ENCODE data around the gene DNAI2.

Gene DNAI2

DNA sequence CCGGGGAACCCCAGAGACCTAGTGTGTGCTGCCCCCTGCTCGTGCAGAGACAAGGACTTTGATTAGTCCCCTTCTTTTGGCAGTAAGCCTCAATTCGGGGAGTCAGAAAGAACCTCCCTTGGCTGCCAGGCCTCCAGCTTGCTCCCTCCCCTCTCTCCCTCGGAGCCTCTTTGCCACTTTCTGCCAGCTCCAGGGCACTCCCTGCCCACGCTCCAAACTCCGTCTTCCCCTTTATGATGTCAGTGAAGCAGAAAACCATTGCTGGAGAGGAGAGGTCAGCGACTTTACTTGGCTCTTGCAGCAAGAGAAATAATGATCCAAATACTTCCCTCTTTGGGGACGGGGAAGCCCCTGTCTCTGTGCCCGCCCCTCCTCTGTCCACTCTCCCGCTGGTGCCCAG, 32.6 kb upstream of the DNAI2 start:
- H3K9me3 ChIP-seq: no peaks in the 10 kb centered on the region
- H3K36me3 ChIP-seq: no peaks in the 10 kb centered on the region
- H3K4me3 ChIP-seq (ENCODE audit: low read depth in 1 of 2, low read length in 1 of 2): no peak overlapping the region
- no peaks in the 10 kb centered on the region for H3K4me1 ChIP-seq (ENCODE audit: control insufficient read depth in 1 of 2, insufficient read depth in 1 of 2, low read depth in 1 of 2, low read length in 1 of 2)
- no peaks in the 10 kb centered on the region for H3K27me3 ChIP-seq
- no peak for TF ChIP-seq CTCF (IDR thresholded peaks at IDR 0.05)
- no peak overlapping the region for H3K27ac ChIP-seq

- H3K4me3 ChIP-seq (ENCODE audit: low read depth in 1 of 2, low read length in 1 of 2): no peak overlapping the region
- no peaks in the 10 kb centered on the region for H3K27me3 ChIP-seq
- TF ChIP-seq CTCF (IDR thresholded peaks at IDR 0.05): no peak
- no peaks in the 10 kb centered on the region for H3K9me3 ChIP-seq
- H3K4me1 ChIP-seq (ENCODE audit: control insufficient read depth in 1 of 2, insufficient read depth in 1 of 2, low read depth in 1 of 2, low read length in 1 of 2): no peaks in the 10 kb centered on the region
- no peaks in the 10 kb centered on the region for H3K36me3 ChIP-seq
- H3K27ac ChIP-seq: no peak overlapping the region
Measured at GRCh38 chr17:74241847-74242246, 32.2 kb upstream of the DNAI2 start.

DNA sequence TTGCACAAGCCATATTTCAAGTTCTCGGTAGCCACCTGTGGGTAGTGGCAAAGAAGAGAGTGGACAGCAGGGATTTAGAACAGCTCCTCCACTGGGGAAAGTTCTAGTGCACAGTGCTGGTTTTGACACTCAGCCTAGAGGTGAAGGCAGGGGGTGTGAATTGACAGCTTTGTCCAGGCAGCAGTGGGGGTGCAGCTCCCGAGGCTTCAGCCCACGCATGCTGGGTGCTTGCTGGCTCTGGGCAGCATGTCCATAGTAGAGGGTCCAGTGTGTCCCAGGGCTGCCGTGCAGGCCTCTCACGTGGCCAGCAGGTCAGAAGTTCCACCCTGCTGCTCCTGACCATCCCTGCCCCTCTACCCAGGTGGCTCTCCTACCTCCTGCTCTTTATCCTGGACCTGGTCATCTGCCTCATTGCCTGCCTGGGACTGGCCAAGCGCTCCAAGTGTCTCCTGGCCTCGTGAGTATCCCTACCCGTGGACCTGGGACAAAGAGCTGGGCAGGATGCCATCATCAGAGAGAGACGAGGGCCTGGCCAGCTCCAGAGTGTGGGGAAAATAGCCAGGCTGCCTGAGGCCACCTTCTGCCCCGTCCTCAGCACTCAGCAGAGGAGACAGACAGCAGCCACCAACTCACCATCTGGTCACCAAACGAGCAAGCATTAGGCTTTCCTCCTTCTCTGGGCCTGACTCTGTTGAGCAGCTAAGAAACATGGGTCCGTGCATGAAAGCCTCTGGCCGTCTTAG, 30.9 kb upstream of the DNAI2 start:
- no peak overlapping the region for H3K27ac ChIP-seq
- no peak overlapping the region for H3K4me3 ChIP-seq (ENCODE audit: low read depth in 1 of 2, low read length in 1 of 2)
- no peaks in the 10 kb centered on the region for H3K27me3 ChIP-seq
- no peaks in the 10 kb centered on the region for H3K36me3 ChIP-seq
- H3K4me1 ChIP-seq (ENCODE audit: control insufficient read depth in 1 of 2, insufficient read depth in 1 of 2, low read depth in 1 of 2, low read length in 1 of 2): no peaks in the 10 kb centered on the region
- H3K9me3 ChIP-seq: no peaks in the 10 kb centered on the region
- TF ChIP-seq CTCF (IDR thresholded peaks at IDR 0.05): no peak

GRCh38 chr17:74244128-74244527, 29.9 kb upstream of the DNAI2 start:
- H3K9me3 ChIP-seq: no peaks in the 10 kb centered on the region
- no peak for TF ChIP-seq CTCF (IDR thresholded peaks at IDR 0.05)
- no peaks in the 10 kb centered on the region for H3K4me1 ChIP-seq (ENCODE audit: control insufficient read depth in 1 of 2, insufficient read depth in 1 of 2, low read depth in 1 of 2, low read length in 1 of 2)
- no peaks in the 10 kb centered on the region for H3K27me3 ChIP-seq
- H3K27ac ChIP-seq: no peak overlapping the region
- H3K4me3 ChIP-seq (ENCODE audit: low read depth in 1 of 2, low read length in 1 of 2): no peak overlapping the region
- H3K36me3 ChIP-seq: no peaks in the 10 kb centered on the region

DNA sequence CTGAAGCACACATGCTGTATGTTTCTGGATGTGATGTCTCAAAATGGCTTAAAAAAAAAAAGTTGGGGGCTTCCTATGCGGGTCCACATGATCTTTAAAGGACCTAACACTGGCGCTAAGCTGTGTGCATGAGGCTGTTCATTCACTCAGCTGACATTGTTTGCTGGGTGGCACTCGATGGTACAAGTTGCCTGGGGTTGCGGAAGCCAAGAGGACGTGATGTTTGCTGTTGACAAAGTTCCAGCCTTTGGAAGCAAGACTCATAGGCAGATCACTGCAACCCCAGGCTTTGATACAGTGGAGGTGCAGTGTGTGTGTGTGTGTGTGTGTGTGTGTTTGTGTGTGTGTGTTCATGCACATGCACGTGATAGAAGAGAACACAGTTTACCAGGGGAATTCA, 29.5 kb upstream of the DNAI2 start:
- Histone ChIP-seq H3K4me3 (ENCODE audit: low read depth in 1 of 2, low read length in 1 of 2) (no peak overlapping the region), H3K36me3 (no peaks in the 10 kb centered on the region), H3K27ac (no peak overlapping the region), H3K9me3 (no peaks in the 10 kb centered on the region), H3K27me3 (no peaks in the 10 kb centered on the region), H3K4me1 (ENCODE audit: control insufficient read depth in 1 of 2, insufficient read depth in 1 of 2, low read depth in 1 of 2, low read length in 1 of 2) (no peaks in the 10 kb centered on the region)
- TF ChIP-seq CTCF (IDR thresholded peaks at IDR 0.05): no peak

All from neutrophil (primary cell).